ENCODE data around the gene FOXP4. TPM values are rescaled to one million over a fixed set of nuclear protein-coding genes. Genes with fewer than 3 reads are reported as not detected.

The FOXP4 gene
- total and polyA plus RNA-seq, 2 of the 13 experiments (the other 11 are each of a cell fraction or from before 2014, with no cell fraction given): 11.0 to 12.4 TPM

- TF ChIP-seq ZNF646 (CRISPR knock-in tag; IDR thresholded peaks at IDR 0.05) (no peak), NKX3-1 (CRISPR knock-in tag; IDR thresholded peaks at IDR 0.05) (0 out of 2 replicates have a peak, but pooled peaks have one; percentile 22), RBAK (CRISPR knock-in tag; IDR thresholded peaks at IDR 0.05) (no peak), SRSF4 (IDR thresholded peaks at IDR 0.05; ENCODE audit: low read depth, low read length, poor library complexity, severe bottlenecking) (no peak), PAF1 (CRISPR knock-in tag; IDR thresholded peaks at IDR 0.05) (no peak), ZNF879 (CRISPR knock-in tag; IDR thresholded peaks at IDR 0.05) (no peak), ELK4 (CRISPR knock-in tag; IDR thresholded peaks at IDR 0.05; ENCODE audit: borderline replicate concordance) (no peak), ZNF674 (CRISPR knock-in tag; IDR thresholded peaks at IDR 0.05; ENCODE audit: low read depth) (no peak), PRDM4 (CRISPR knock-in tag; IDR thresholded peaks at IDR 0.05; ENCODE audit: borderline replicate concordance) (no peak), ZNF549 (CRISPR knock-in tag; IDR thresholded peaks at IDR 0.05) (no peak), ZNF414 (CRISPR knock-in tag; IDR thresholded peaks at IDR 0.05) (no peak), SATB2 (CRISPR knock-in tag; IDR thresholded peaks at IDR 0.05) (peak; percentile 84; the same call in 1 of the 2 replicates), MLXIP (CRISPR knock-in tag; IDR thresholded peaks at IDR 0.05; ENCODE audit: borderline replicate concordance) (no peak), ZC3H13 (CRISPR knock-in tag; IDR thresholded peaks at IDR 0.05) (0 out of 2 replicates have a peak, but pooled peaks have one; percentile 20)
Measured at GRCh38 chr6:41577356-41578216, 31.4 kb downstream of the FOXP4 start (continued).

Measured in HepG2 (cell line).